Type B pancreatic cell (in vitro differentiated cells): ENCODE data around the gene SERPINB1. TPM values are rescaled to one million over a fixed set of nuclear protein-coding genes. Genes with fewer than 3 reads are reported as not detected.

Experiments used
- DNase-seq: peaks from one replicate; pipeline ENCODE4 v3.0.0; 2021; ENCODE audit warnings: mixed read lengths; ENCODE audit not compliant: unreplicated experiment; ENCODE audit errors: extremely low spot score
- H3K27ac Mint-ChIP-seq: 2 replicates; pipeline ENCODE4 v1.8.0; 2021; ENCODE audit warnings: mild to moderate bottlenecking, mixed read lengths
- H3K27me3 Mint-ChIP-seq: 2 replicates; pipeline ENCODE4 v1.8.0; 2021; ENCODE audit warnings: mixed read lengths
- H3K36me3 Mint-ChIP-seq: 2 replicates; pipeline ENCODE4 v1.8.0; 2021; ENCODE audit warnings: mixed read lengths
- H3K4me1 Mint-ChIP-seq: one replicate; pipeline ENCODE4 v1.8.0; 2021; ENCODE audit warnings: mixed read lengths; ENCODE audit not compliant: unreplicated experiment
- H3K4me3 Mint-ChIP-seq: 2 replicates; pipeline ENCODE4 v1.8.0; 2021; ENCODE audit warnings: mild to moderate bottlenecking, mixed read lengths
- H3K9me3 Mint-ChIP-seq: 2 replicates; pipeline ENCODE4 v1.8.0; 2021; ENCODE audit warnings: mixed read lengths
- total RNA-seq: library from RNA; stranded (reverse); gene quantifications from 2 replicates; pipeline ENCODE4 v1.2.1, GENCODE V29; 2021; ENCODE audit warnings: low replicate concordance
- TF ChIP-seq, protein P1 (sequence below): fragments of 200-600 bp; sonication (generic); conservative IDR thresholded peaks from 2 replicates; pipeline ENCODE4 v1.5.0; 2021; ENCODE audit warnings: antibody characterized with exemption, mild to moderate bottlenecking

The SERPINB1 gene
- total RNA-seq, 1 donor from 2014 or later: 31.2 TPM

DNA sequence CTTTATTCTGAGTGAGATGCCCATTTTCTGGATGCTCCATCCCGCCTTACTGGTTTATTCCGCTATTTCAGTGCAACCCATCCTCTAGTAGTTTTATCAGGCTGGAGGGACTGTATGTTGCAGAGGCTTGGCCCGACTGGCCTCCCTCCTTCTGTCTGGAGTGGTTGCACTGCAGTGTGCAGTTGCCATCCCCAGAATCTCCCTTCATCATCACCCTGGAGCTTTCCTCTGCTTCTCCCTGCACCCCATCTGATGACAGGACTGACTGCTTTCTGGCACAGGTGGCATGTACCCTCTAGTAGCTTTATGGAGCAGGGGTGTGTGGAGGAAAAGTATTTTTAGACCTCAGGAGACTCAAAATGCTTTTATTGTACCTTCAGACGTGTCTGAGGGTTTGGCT lies 55.4 kb downstream of the SERPINB1 start:
- H3K9me3 Mint-ChIP-seq: no peaks in the 10 kb centered on the region
- no peak overlapping the region for H3K27ac Mint-ChIP-seq
- H3K27me3 Mint-ChIP-seq: no peaks in the 10 kb centered on the region
- TF ChIP-seq, protein P1, sequence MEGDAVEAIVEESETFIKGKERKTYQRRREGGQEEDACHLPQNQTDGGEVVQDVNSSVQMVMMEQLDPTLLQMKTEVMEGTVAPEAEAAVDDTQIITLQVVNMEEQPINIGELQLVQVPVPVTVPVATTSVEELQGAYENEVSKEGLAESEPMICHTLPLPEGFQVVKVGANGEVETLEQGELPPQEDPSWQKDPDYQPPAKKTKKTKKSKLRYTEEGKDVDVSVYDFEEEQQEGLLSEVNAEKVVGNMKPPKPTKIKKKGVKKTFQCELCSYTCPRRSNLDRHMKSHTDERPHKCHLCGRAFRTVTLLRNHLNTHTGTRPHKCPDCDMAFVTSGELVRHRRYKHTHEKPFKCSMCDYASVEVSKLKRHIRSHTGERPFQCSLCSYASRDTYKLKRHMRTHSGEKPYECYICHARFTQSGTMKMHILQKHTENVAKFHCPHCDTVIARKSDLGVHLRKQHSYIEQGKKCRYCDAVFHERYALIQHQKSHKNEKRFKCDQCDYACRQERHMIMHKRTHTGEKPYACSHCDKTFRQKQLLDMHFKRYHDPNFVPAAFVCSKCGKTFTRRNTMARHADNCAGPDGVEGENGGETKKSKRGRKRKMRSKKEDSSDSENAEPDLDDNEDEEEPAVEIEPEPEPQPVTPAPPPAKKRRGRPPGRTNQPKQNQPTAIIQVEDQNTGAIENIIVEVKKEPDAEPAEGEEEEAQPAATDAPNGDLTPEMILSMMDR: no peak
- peaks cover 5% of the 10 kb centered on the region for H3K4me1 Mint-ChIP-seq
- peaks cover 27% of the 10 kb centered on the region for H3K36me3 Mint-ChIP-seq
- DNase-seq: no peak
- H3K4me3 Mint-ChIP-seq: no peak overlapping the region

DNA sequence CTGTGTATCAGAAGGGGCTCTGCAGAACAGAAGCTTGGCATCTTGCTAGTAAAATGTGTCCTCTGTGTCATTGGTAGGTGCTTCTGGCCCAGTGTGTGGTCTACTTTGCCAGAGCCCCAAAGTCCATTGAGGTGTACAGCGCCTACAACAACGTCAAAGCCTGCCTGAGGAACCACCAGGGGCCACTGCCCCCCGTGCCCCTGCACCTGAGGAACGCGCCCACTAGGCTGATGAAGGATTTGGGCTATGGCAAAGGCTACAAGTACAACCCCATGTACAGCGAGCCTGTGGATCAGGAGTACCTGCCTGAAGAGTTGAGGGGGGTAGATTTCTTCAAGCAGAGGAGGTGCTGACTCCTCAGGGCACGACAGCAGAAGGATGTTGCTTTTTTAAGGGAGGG lies 56.7 kb downstream of the SERPINB1 start:
- Mint-ChIP-seq H3K27ac (no peak overlapping the region), H3K4me3 (no peak overlapping the region), H3K27me3 (no peaks in the 10 kb centered on the region), H3K4me1 (peaks cover 4% of the 10 kb centered on the region), H3K36me3 (peaks cover 37% of the 10 kb centered on the region), H3K9me3 (no peaks in the 10 kb centered on the region)
- TF ChIP-seq, protein P1: no peak
- no peak for DNase-seq

DNA sequence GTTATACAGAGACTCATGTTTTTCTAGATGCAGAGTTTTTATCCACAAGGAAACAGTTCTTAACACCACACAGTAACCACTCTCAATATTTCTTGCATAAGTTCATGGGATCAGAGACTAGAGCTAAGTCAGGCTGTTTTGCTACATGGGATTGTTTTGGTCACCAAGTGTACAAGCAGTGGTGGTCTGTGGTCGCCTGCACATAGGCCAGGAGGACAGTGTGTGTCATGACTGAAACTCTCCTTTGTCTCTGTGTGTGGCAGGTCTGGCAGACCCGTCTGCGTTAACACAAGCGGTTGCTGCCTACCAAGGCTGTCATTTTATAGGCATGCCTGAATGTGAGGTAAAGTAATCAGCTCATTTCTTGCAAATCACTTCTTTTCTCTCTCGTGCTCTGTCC lies 57.6 kb downstream of the SERPINB1 start:
- no peak overlapping the region for H3K4me3 Mint-ChIP-seq
- DNase-seq: no peak
- H3K4me1 Mint-ChIP-seq: peaks cover 4% of the 10 kb centered on the region
- no peaks in the 10 kb centered on the region for H3K27me3 Mint-ChIP-seq
- no peaks in the 10 kb centered on the region for H3K9me3 Mint-ChIP-seq
- TF ChIP-seq, protein P1: no peak
- H3K36me3 Mint-ChIP-seq: peaks cover 46% of the 10 kb centered on the region
- H3K27ac Mint-ChIP-seq: peak overlapping the region; percentile 55

DNA sequence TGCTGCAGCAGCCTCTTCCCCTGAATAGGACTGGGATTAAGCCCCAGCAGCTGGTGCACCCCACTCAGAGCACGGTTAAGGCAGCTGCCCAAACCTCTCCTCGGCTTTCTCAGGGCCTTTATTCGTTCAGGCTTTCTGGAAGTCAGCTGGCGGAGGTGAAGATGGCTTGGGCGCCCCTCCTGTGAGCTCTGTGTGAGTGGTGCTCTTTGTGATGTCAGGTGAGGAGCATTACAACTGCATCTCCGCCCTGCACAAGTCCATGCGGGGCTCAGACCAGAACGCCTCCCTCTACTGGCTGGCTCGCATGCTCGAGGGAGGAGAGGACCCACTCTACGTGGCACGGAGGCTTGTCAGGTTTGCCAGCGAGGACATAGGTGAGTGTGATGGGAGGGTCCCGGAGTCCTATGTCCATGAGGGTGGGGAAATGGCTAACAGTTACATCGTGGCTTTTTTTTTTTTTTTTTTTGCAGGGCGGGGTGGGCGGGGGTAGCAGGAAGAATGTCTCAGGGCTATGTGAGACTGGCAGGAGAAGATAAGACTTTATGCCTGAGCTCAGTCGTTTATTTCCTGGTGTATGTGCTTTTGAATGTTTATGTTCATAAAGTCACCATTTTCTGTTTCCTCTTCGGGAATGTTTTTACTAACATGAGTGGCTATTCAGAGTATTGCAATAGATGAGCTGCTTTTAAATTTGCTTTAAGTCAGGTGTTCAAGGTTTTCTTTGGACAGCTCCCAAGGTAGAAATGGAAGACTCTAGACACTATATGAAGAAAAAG lies 58.3 kb downstream of the SERPINB1 start:
- H3K27ac Mint-ChIP-seq: peak overlapping the region; percentile 58
- no peaks in the 10 kb centered on the region for H3K27me3 Mint-ChIP-seq
- TF ChIP-seq, protein P1: no peak
- H3K9me3 Mint-ChIP-seq: no peaks in the 10 kb centered on the region
- H3K4me3 Mint-ChIP-seq: no peak overlapping the region
- no peak for DNase-seq
- H3K4me1 Mint-ChIP-seq: peaks cover 4% of the 10 kb centered on the region
- H3K36me3 Mint-ChIP-seq: peaks cover 50% of the 10 kb centered on the region

DNA sequence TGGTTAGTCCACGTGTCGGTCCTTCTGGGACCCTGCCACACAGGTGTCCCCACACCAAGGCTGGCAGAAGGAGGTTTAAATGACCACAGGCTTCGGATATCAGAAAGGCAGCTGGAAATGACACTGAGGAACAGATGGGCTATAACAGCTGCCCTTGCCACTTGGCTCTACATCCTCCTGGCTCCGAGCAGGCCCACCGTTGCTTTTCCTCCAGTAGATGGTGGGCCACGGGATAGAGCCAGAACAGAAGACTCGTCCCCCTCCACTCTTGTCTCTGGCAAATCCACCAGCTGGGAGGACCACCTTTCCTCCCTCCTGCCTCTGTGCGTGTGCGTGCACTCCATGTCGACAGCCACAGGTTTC lies 58.9 kb downstream of the SERPINB1 start:
- DNase-seq: no peak
- peaks cover 4% of the 10 kb centered on the region for H3K4me1 Mint-ChIP-seq
- H3K9me3 Mint-ChIP-seq: no peaks in the 10 kb centered on the region
- H3K4me3 Mint-ChIP-seq: no peak overlapping the region
- TF ChIP-seq, protein P1: no peak
- H3K36me3 Mint-ChIP-seq: peaks cover 49% of the 10 kb centered on the region
- H3K27ac Mint-ChIP-seq: peak overlapping the region; percentile 58
- H3K27me3 Mint-ChIP-seq: no peaks in the 10 kb centered on the region
